ENCODE results near the gene WDR3.

GRCh38 chr1:117883616-117884015, 45.9 kb upstream of the WDR3 start:
- no peak for TF ChIP-seq CTCF (IDR thresholded peaks at IDR 0.05)
- no peak for TF ChIP-seq POLR2A (IDR thresholded peaks at IDR 0.05)
- no peak for TF ChIP-seq EP300 (IDR thresholded peaks at IDR 0.05; ENCODE audit: low read depth)

Measured in transverse colon (tissue), 3 donors.